H1 (cell line): ENCODE results near the gene SKA3. TPM values are rescaled to one million over a fixed set of nuclear protein-coding genes. Genes with fewer than 3 reads are reported as not detected.

Experiments
- CTCF ChIA-PET: fragments of 300-600 bp; sonication (Branson Sonifier 250); formaldehyde crosslinking; loops from one replicate; lab custom pipeline; 2021; ENCODE audit not compliant: partially characterized antibody; lab: Charles Lee
- POLR2A ChIA-PET: fragments of 300-600 bp; sonication (Branson Sonifier 250); formaldehyde crosslinking; loops from one replicate; lab custom pipeline; 2021; ENCODE audit warnings: inconsistent platforms; ENCODE audit not compliant: partially characterized antibody; lab: Charles Lee
- DNase-seq, 2 experiments: peaks; one replicate each; pipeline versions ENCODE4 v3.0.0 to v3.0.0-alpha.2; 2010 to 2022; ENCODE audit warnings: low spot score in 2 of 2, low read depth in 1 of 2, mixed read lengths in 1 of 2
- FAIRE-seq: peaks from 2 replicates; lab custom pipeline; 2011; peaks lifted over from hg19 to GRCh38; lab: Jason Lieb, UNC
- H2AFZ ChIP-seq: 2 replicates; pipeline ENCODE4 v1.8.1; 2012; ENCODE audit warnings: low read length, inconsistent platforms
- H2AK5ac ChIP-seq: 2 replicates; pipeline ENCODE4 v1.6.1; 2013; ENCODE audit warnings: low read depth, low read length
- H2BK120ac ChIP-seq: replicated peaks from 2 replicates; pipeline ENCODE3; 2013; ENCODE audit warnings: low read depth, low read length, inconsistent platforms
- H2BK12ac ChIP-seq: 2 replicates; pipeline ENCODE4 v1.6.1; 2013; ENCODE audit warnings: low read depth, low read length
- H2BK15ac ChIP-seq: 2 replicates; pipeline ENCODE4 v1.6.1; 2013; ENCODE audit warnings: low read length
- H2BK20ac ChIP-seq: 2 replicates; pipeline ENCODE4 v1.6.1; 2013; ENCODE audit warnings: low read length
- H2BK5ac ChIP-seq: 2 replicates; pipeline ENCODE4 v1.6.1; 2013; ENCODE audit warnings: low read depth, low read length
- H3K14ac ChIP-seq: 2 replicates; pipeline ENCODE4 v1.6.1; 2013; ENCODE audit warnings: inconsistent platforms; ENCODE audit not compliant: insufficient read length
- H3K18ac ChIP-seq: 2 replicates; pipeline ENCODE4 v1.6.1; 2013; ENCODE audit warnings: low read length; ENCODE audit errors: extremely low read depth
- H3K23ac ChIP-seq: 2 replicates; pipeline ENCODE4 v1.6.1; 2013; ENCODE audit warnings: inconsistent platforms; ENCODE audit not compliant: insufficient read length
- H3K23me2 ChIP-seq: 2 replicates; pipeline ENCODE4 v1.6.1; 2013; ENCODE audit warnings: low read depth, low read length
- H3K27ac ChIP-seq: 2 replicates; pipeline ENCODE4 v1.6.1; 2011; ENCODE audit warnings: low read depth, low read length, inconsistent platforms
- H3K27me3 ChIP-seq, 4 experiments: replicated peaks in 1 of 4; 1 replicate in 1 of 4; 2 replicates in 3 of 4; pipeline versions ENCODE4 v1.6.1 to v1.8.1; 2011 to 2013; ENCODE audit warnings: low read length in 3 of 4, mild to moderate bottlenecking in 3 of 4, inconsistent platforms in 2 of 4, mixed read lengths in 2 of 4, moderate library complexity in 1 of 4; ENCODE audit not compliant: control insufficient read depth in 3 of 4, insufficient read depth in 3 of 4; ENCODE audit errors: extremely low read depth in 1 of 4
- H3K36me3 ChIP-seq, 4 experiments: 2 replicates each; pipeline versions ENCODE4 v1.6.1 to v1.8.1; 2011 to 2013; ENCODE audit warnings: mild to moderate bottlenecking in 4 of 4, low read length in 3 of 4, moderate library complexity in 2 of 4, control low read depth in 1 of 4, inconsistent platforms in 1 of 4; ENCODE audit not compliant: insufficient read depth in 4 of 4, control insufficient read depth in 2 of 4
- H3K4ac ChIP-seq: replicated peaks from 2 replicates; pipeline ENCODE3; 2013; ENCODE audit warnings: low read length, low read depth, mixed read lengths, inconsistent platforms; ENCODE audit not compliant: insufficient read length
- H3K4me1 ChIP-seq, 4 experiments: replicated peaks in 1 of 4; 1 replicate in 1 of 4; 2 replicates in 3 of 4; pipeline versions ENCODE4 v1.6.1 to v1.8.1; 2011 to 2013; ENCODE audit warnings: low read length in 3 of 4, inconsistent platforms in 2 of 4, mixed read lengths in 1 of 4; ENCODE audit not compliant: insufficient read depth in 4 of 4, control insufficient read depth in 3 of 4
- H3K4me2 ChIP-seq, 2 experiments: 2 replicates each; pipeline versions ENCODE4 v1.6.1 to v1.8.1; 2011 to 2013; ENCODE audit warnings: low read depth in 2 of 2, low read length in 2 of 2, control low read depth in 1 of 2, inconsistent platforms in 1 of 2, mild to moderate bottlenecking in 1 of 2; ENCODE audit not compliant: insufficient read depth in 1 of 2
- H3K4me3 ChIP-seq, 4 experiments: fragments of 200-600, 300-600 bp in 1 of 4; sonication (generic), shearing (Covaris generic), sonication (Bioruptor Twin) in 1 of 4; 2 replicates each; pipeline versions ENCODE4 v1.5.1 to v1.8.1; 2011 to 2016; ENCODE audit warnings: low read length in 4 of 4, low read depth in 3 of 4, control low read depth in 2 of 4, inconsistent platforms in 2 of 4, mild to moderate bottlenecking in 2 of 4, mixed read lengths in 1 of 4, moderate library complexity in 1 of 4; ENCODE audit not compliant: insufficient read depth in 2 of 4; ENCODE audit errors: extremely low read depth in 1 of 4
- H3K56ac ChIP-seq: replicated peaks from 2 replicates; pipeline ENCODE3; 2013; ENCODE audit warnings: low read depth, mild to moderate bottlenecking, mixed read lengths, low read length, inconsistent platforms; ENCODE audit not compliant: insufficient read length
- H3K79me1 ChIP-seq: 2 replicates; pipeline ENCODE4 v1.6.1; 2013; ENCODE audit warnings: low read depth, low read length, control low read depth
- H3K79me2 ChIP-seq, 2 experiments: 2 replicates each; pipeline versions ENCODE4 v1.6.1 to v1.8.1; 2012 to 2013; ENCODE audit warnings: low read length in 2 of 2, mild to moderate bottlenecking in 2 of 2, inconsistent platforms in 1 of 2; ENCODE audit not compliant: insufficient read depth in 2 of 2, control insufficient read depth in 1 of 2
- H3K9ac ChIP-seq, 4 experiments: replicated peaks in 1 of 4; 1 replicate in 1 of 4; 2 replicates in 3 of 4; pipeline versions ENCODE4 v1.6.1 to v1.8.1; 2011 to 2013; ENCODE audit warnings: low read depth in 3 of 4, low read length in 3 of 4, control low read depth in 2 of 4, mild to moderate bottlenecking in 2 of 4, moderate library complexity in 2 of 4, inconsistent platforms in 1 of 4; ENCODE audit errors: extremely low read depth in 1 of 4
- H3K9me3 ChIP-seq, 2 experiments: 2 replicates each; pipeline versions ENCODE4 v1.6.1 to v1.8.1; 2012 to 2013; ENCODE audit warnings: mild to moderate bottlenecking in 2 of 2, moderate library complexity in 2 of 2, control low read depth in 1 of 2, inconsistent platforms in 1 of 2, low read depth in 1 of 2, low read length in 1 of 2, mixed read lengths in 1 of 2; ENCODE audit not compliant: insufficient read depth in 2 of 2
- H4K20me1 ChIP-seq, 2 experiments: replicated peaks in 1 of 2; 2 replicates each; pipeline versions ENCODE3 to v1.8.1; 2011 to 2013; ENCODE audit warnings: inconsistent platforms in 2 of 2, low read length in 2 of 2, mild to moderate bottlenecking in 1 of 2; ENCODE audit not compliant: insufficient read depth in 2 of 2, control insufficient read depth in 1 of 2
- H4K5ac ChIP-seq: 2 replicates; pipeline ENCODE4 v1.6.1; 2013; ENCODE audit warnings: low read length, low read depth, mixed read lengths, inconsistent platforms; ENCODE audit not compliant: insufficient read length
- H4K8ac ChIP-seq: 2 replicates; pipeline ENCODE4 v1.8.0; 2013; ENCODE audit warnings: mild to moderate bottlenecking, moderate library complexity, low read length, inconsistent platforms; ENCODE audit not compliant: insufficient read depth; ENCODE audit errors: extremely low read depth
- H4K91ac ChIP-seq: replicated peaks from 2 replicates; pipeline ENCODE3; 2013; ENCODE audit warnings: low read length, mixed read lengths, inconsistent platforms; ENCODE audit not compliant: insufficient read length
- ATF3 ChIP-seq: IDR thresholded peaks from 2 replicates; pipeline ENCODE4 v1.6.1; 2011; ENCODE audit warnings: low read depth, mild to moderate bottlenecking, low read length; ENCODE audit not compliant: insufficient read depth
- CREB1 ChIP-seq: IDR thresholded peaks from 2 replicates; pipeline ENCODE4 v1.6.1; 2012; ENCODE audit warnings: inconsistent platforms
- FOSL1 ChIP-seq: IDR thresholded peaks from 2 replicates; pipeline ENCODE4 v1.6.1; 2011; ENCODE audit warnings: mild to moderate bottlenecking, low read depth, low read length, moderate library complexity; ENCODE audit not compliant: insufficient read depth
- HDAC6 ChIP-seq: IDR thresholded peaks from one replicate; pipeline ENCODE4 v1.7.1; 2012; ENCODE audit warnings: low read depth, mild to moderate bottlenecking, inconsistent platforms, low read length, moderate library complexity
- PHF8 ChIP-seq: fragments of 200-600 bp; sonication (generic); conservative IDR thresholded peaks from 2 replicates; pipeline ENCODE4 v1.7.1; 2012; ENCODE audit warnings: low read depth, mild to moderate bottlenecking, inconsistent platforms, low read length, moderate library complexity
- POLR2A ChIP-seq, 2 experiments: IDR thresholded peaks; 1 replicate in 1 of 2; 2 replicates in 1 of 2; pipeline ENCODE4 v1.6.1; 2011; ENCODE audit warnings: low read depth in 2 of 2, low read length in 2 of 2, mild to moderate bottlenecking in 2 of 2; ENCODE audit errors: control extremely low read depth in 1 of 2
- RBBP5 ChIP-seq: IDR thresholded peaks from 2 replicates; pipeline ENCODE4 v1.7.1; 2012; ENCODE audit warnings: low read depth, mild to moderate bottlenecking, inconsistent platforms, low read length, moderate library complexity, borderline replicate concordance
- RNF2 ChIP-seq: fragments of 200-900, 300-1000 bp; sonication (generic); IDR thresholded peaks from 2 replicates; pipeline ENCODE4 v1.7.1; 2016; ENCODE audit warnings: borderline replicate concordance, low read depth, mild to moderate bottlenecking, antibody characterized with exemption, low read length; ENCODE audit not compliant: poor library complexity, severe bottlenecking; ENCODE audit errors: missing control alignments
- SIX5 ChIP-seq: IDR thresholded peaks from 2 replicates; pipeline ENCODE4 v1.6.1; 2011; ENCODE audit warnings: mild to moderate bottlenecking, low read depth, low read length
- TBP ChIP-seq: IDR thresholded peaks from 2 replicates; pipeline ENCODE4 v1.6.1; 2011; ENCODE audit warnings: low read depth, low read length, improper control_type of control experiment
- WGBS, 2 experiments: shearing (Covaris generic) in 1 of 2; methylation state at CpG; one replicate each; pipeline versions ENCODE4 v1.1.6 to v1.1.7; 2013 to 2015; ENCODE audit warnings: low lambda C conversion rate in 2 of 2, mixed read lengths in 2 of 2, inconsistent platforms in 1 of 2, low coverage in 1 of 2, missing lambda C conversion rate in 1 of 2; ENCODE audit not compliant: insufficient replicate concordance in 2 of 2, insufficient coverage in 1 of 2, insufficient read length in 1 of 2; ENCODE audit errors: extremely low coverage in 1 of 2, missing lambda C conversion rate in 1 of 2; 5-methylcytosine and 5-hydroxymethylcytosine counted together
- polyA plus RNA-seq, 7 experiments: library from polyadenylated mRNA; depleted of rRNA in 3 of 7; stranded (reverse) in 5 of 7; unstranded in 2 of 7; fragments of >200 nt in 5 of 7; fragments of 200-250 nt in 2 of 7; gene quantifications; 1 replicate in 5 of 7; 2 replicates in 1 of 7; 4 replicates in 1 of 7; pipeline versions ENCODE4 v1.2.1 to v1.2.3, GENCODE V29; 2011 to 2013; ENCODE audit warnings: missing spikeins in 2 of 7, mixed read lengths in 2 of 7
- total RNA-seq: library from RNA; stranded (reverse); fragmentation: NEBNext Ultra II Directional; extraction: Animal tissue kit (Norgen Biotek cat#: 25700); gene quantifications from 2 replicates; pipeline ENCODE4 v1.2.1, GENCODE V29; 2021

The SKA3 gene
- total and polyA plus RNA-seq, 2 of the 8 experiments (the other 6 are each of a cell fraction or from before 2014, with no cell fraction given), result 32.3 to 63.7 TPM

GRCh38 chr13:21148557-21149258, 27.6 kb downstream of the SKA3 start:
- Histone ChIP-seq H4K91ac (no peak overlapping the region), H3K18ac (no peak overlapping the region), H3K9me3 (no peaks in the 10 kb centered on the region), H2BK5ac (no peak overlapping the region), H3K9ac (no peak overlapping the region), H3K36me3 (peaks cover 3 to 44% (median 16%) of the 10 kb centered on the region in 4 experiments; a peak in 6 of 8 replicates), H3K56ac (no peak overlapping the region), H2AFZ (no peak overlapping the region), H2BK15ac (no peak overlapping the region), H4K20me1 (peaks cover 5% of the 10 kb centered on the region in 2 experiments), H3K4me1 (peaks cover 0 to 2% (median 0%) of the 10 kb centered on the region in 4 experiments; a peak in 4 of 7 replicates), H3K23ac (no peak overlapping the region), H3K79me2 (peaks cover 0 to 19% of the 10 kb centered on the region in 2 experiments; a peak in 2 of 4 replicates), H3K27me3 (no peaks in the 10 kb centered on the region), H4K5ac (no peak overlapping the region), H2AK5ac (no peak overlapping the region), H3K14ac (no peak overlapping the region), H3K4me2 (no peak overlapping the region), H3K23me2 (no peaks in the 10 kb centered on the region), H2BK20ac (no peak overlapping the region), H2BK120ac (no peak overlapping the region), H4K8ac (no peak overlapping the region), H3K27ac (no peak overlapping the region), H3K4ac (no peak overlapping the region), H2BK12ac (no peak overlapping the region), H3K79me1 (no peaks in the 10 kb centered on the region), H3K4me3 (no peak overlapping the region)
- 83% methylated on average over 5 of the region's 5 CpGs; no CpG with 5 or more reads in 1 of the 2 experiments for WGBS, 2 experiments
- TF ChIP-seq PHF8, result no peak
- no peak for TF ChIP-seq ATF3
- no peak for TF ChIP-seq CREB1
- no peak for TF ChIP-seq SIX5
- TF ChIP-seq RNF2, result no peak
- TF ChIP-seq HDAC6, result no peak
- no peak for TF ChIP-seq RBBP5
- no peak for TF ChIP-seq FOSL1
- no peak; a peak in 1 of 3 replicates for TF ChIP-seq POLR2A (IDR thresholded peaks at IDR 0.05; ENCODE audit: control extremely low read depth in 1 of 2, low read depth in 2 of 2, low read length in 2 of 2)
- TF ChIP-seq TBP, result no peak
- DNase-seq (no peak), FAIRE-seq (no peak)
- CTCF ChIA-PET, result interaction anchor here (0.7 to 1.1 kb wide), 4 partner anchors 14 to 244 kb away, joined by 3 read pairs; no protein-coding TSS in a partner anchor
- POLR2A ChIA-PET, result interaction anchor here (0.7 to 2.7 kb wide), 10 partner anchors 12 to 555 kb away, joined by 3 to 9 read pairs (median 3); partner anchors contain the start of genes LATS2, MRPL57 and SKA3
